Hematopoietic multipotent progenitor cell treated with erythropoietin and hydrocortisone succinate and interleukin-3 and kit ligand, for 15 days (in vitro differentiated cells): ENCODE results near the gene CCL5.

ENCODE experiments used
- DNase-seq: peaks from one replicate; pipeline ENCODE4 v3.0.0-alpha.2; 2015; ENCODE audit warnings: low spot score

Gene CCL5

DNA sequence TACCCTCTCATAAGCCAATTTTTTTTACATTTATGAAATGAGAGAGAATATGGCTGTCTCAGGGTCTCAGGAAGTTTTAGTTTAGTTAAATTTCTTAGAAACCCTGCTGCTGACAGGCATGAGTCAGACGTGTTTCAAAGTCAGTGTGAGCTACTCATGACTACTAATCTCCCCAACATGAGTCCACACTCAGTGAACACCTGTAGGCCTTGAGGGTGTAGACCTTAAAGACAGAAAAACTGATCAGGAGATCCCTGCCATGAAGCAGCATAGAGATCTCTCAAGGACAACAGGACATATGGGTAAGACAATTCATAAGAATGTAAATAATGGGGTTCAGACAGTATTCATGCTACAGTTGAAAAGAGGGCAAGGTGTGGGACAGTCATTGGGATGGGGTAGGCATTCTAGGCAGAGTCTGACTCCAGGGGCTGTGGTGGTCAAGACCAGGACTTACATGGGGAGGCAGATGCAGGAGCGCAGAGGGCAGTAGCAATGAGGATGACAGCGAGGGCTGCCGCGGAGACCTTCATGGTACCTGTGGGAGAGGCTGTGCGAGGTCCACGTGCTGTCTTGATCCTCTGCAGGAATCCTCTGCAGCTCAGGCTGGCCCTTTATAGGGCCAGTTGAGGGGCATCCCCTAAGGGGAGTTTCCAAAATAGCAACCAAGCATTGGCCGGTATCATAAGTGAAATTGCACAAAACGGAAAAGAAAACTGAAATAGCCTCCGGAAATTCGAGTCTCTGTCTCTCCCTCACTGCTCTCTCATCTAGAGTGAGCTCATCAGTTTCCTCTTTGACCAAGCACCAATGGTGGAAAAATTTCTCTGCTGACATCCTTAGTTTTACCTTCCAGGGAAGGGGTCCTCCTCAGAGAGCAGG, at the start of gene CCL5:
Gene CCL5 (minus strand): TSS at position 588 of the 882 bp plus-strand sequence.
- DNase-seq: no peak

- no peak for DNase-seq
These were observed 47.6 kb upstream of the CCL5 start for GRCh38 chr17:35927714-35928113.

- no peak for DNase-seq
These were observed 43.5 kb upstream of the CCL5 start for GRCh38 chr17:35923609-35924114.

DNA sequence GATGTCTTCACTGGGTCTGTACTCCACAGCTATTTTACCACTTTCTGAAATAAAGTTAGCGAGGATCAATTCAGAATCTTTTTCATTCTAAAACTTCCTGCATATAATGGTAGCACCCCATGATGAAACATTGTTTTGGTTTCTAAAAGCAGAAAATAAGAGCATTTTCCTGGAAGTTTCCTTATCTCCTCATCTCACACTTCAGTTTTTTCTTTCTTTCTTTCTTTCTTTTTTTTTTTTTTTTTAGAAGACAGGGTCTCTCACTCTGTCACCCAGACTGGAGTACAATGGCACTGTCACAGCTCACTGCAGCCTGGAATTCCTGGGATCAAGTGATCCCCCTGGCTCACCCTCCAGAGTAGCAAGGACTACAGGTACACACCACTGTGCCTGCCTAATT, 40.1 kb upstream of the CCL5 start:
- DNase-seq: no peak

GRCh38 chr17:35918665-35919064, 38.5 kb upstream of the CCL5 start:
- no peak for DNase-seq

DNA sequence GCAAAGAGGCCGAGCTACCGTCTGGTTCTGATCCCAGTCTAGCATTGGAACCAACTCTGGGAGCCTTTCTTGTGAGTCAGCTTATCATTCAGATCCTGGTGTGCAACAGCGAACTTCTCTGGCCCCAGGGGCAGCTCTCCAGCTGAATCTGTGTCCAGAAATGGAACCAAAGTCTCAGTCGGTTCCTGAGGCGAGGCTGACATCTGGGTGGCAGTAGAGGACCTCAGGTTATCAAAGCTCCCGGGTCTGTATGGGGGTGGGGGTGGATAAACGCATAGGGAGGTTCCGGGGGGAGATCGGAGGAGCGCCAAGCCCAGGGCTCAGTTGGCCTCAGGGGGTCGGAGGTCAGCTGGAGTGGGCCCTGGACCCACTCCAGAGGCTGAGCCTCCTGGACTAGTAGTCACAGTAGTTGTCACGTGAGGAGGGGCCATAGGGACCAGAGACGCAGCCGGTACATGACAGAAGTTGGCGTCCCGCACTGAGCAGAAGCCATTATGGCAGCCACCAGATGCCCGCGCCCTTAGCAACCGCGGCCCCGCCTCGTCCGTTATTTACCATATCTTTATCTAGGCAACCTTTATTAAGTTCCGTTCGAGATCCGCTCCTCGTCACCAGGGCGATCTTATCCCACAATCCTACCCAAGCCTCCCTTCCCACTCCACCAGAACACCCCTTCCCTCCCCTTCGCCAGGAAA, 37.5 kb upstream of the CCL5 start:
- DNase-seq: no peak

GRCh38 chr17:35915153-35915964, 35.2 kb upstream of the CCL5 start:
- no peak for DNase-seq

DNA sequence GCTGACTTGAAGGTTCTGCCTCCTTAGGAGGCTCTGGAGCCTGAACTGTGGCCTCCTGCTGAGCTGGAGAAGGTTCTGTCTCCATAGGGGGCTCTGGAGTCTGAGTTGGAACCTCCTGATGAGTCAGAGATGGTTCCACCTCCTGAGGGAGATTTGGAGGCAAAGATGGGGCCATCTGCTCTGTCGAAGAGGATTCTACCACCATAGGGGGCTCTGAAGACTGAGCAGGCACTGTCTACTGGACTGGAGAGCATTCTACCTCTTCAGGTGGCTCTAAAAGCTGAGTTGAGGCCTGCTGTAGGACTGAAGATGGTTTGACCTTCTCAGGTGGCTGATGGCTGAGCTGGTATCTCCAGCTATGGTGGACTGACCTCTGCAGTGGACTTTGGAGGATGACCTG, 34.2 kb upstream of the CCL5 start:
- DNase-seq: no peak

DNA sequence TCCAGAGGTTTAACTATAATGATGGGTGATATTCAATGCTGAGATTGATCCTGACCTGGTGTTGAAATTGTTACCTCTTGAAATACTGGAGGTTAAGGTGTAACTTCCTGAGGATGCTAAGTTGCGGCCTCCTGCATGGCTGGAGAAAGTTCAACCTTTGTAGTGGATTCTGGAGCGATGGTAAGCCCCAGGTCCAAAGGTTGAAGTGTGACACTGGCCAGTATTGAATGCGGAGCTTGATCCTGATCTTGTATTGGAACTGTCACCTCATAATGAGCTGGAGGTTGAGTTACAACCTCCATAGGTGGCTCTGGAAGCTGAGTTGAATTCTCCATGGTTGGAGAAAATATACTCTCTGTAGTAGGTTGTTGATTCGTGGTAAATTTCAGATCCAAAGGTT, 33.4 kb upstream of the CCL5 start:
- DNase-seq: no peak

DNA sequence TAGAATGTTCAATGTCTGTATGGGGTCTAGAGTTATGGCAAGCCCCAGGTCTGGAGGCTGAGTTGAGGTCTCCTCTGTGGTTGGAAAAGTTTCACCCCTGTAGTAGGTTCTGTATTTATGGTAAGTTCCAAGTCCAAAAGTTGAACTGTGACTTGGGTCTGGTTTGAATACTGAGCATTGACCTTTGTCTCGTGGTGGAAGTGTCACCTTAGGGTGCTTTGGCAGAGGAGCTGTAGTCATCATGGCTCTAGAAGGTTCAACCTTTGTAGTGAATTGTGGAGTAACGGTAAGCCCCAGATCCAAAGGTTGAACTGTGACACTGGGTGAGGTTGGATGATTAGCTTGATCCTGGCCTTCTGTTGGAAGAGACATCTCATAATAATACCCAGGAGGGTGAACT, 32.8 kb upstream of the CCL5 start:
- no peak for DNase-seq

- no peak for DNase-seq
These were observed 32.3 kb upstream of the CCL5 start for GRCh38 chr17:35912339-35912912.

- no peak for DNase-seq
These were observed 29.2 kb upstream of the CCL5 start for GRCh38 chr17:35909408-35909807.

- DNase-seq: no peak
These were observed 27.5 kb upstream of the CCL5 start for GRCh38 chr17:35907691-35908090.

- no peak for DNase-seq
These were observed 26.9 kb upstream of the CCL5 start for GRCh38 chr17:35906926-35907637.

DNA sequence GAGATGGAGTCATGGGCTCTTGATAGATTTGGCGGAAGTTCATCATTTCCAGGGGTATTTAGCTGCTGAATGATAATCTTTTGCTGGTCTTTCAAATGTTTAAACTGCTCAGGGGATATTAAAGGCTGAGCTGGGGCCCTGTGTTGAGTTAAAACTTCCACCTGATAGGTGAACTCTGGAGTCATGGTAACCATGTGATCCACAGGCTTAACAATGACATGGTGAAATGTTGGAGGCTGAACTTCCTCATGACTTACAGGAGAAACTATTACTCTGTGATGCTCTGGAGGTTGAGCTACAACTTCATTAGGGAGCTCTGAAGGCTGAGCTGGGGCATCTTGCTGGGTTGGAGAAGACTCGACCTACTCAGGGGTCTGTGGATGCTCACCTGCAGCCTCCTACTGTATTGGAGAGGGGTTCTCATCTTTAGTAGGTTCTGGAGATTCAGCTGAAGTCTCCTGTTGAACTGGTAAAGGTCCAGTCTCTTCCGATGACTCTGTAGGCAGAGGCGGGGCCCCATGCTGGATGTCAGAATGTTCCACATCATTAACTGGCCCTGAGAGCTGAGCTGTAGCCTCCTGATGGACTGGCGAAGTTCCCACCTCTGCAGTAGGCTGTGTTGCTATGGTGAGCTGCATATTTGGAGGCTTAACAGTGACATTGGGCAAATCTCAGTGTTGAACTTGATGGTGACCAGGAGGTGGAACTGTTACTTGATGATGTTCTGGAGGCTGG, 26.2 kb upstream of the CCL5 start:
- no peak for DNase-seq

DNA sequence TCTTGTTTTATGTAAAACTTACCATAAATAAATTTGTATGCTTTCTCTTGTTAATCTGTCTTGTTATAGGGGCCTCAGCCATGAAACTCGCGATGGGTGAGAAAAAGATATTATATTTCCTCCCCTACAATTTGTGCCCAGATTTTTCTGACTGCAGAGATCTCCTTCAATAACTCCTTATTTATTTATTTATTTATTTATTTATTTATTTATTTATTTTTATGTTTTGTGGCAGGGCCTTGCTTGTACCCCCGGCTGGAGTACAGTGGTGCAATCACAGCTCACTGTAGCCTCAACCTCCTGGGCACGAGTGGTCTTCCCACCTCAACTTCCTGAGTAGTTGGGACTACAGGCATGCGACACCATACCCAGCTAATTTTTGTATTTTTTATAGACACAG, 23.3 kb upstream of the CCL5 start:
- no peak for DNase-seq

- no peak for DNase-seq
These were observed 21.5 kb upstream of the CCL5 start for GRCh38 chr17:35901631-35902175.

DNA sequence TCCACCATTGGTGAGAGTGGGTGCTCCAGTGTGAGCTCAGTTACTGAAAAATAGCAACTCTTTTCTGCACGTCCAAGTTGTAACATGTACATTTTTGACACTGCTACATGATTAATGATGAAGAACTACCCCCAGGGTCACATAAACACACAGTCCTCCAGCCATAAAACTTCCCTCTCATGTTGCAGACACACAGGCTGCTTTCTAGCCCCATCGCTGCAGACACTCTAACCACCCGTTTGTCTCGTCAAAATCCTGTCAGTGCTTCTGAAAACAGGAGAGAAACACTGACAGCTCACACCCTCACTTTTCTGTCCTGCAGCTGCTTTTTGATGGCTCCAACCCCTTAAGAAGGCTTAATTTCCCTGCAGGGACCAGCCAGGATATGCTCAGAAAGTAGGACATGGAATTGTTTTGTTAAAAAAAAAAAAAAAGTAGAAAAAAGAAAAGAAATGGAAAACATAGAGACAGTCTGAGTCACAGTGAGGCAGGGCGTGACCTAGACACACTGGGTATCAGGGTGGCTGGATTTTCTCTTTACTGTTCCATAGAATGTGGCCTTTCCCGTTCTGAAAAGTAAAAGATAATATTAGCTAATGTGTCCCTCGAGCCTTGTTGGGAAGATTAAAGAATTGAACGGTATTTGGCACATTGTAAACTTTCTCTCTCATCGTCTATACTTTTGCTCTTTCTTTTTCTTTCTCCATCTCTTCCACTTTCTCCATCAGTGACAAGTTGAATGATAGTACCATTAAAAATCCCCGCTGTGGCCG, 20.7 kb upstream of the CCL5 start:
- DNase-seq: no peak

DNA sequence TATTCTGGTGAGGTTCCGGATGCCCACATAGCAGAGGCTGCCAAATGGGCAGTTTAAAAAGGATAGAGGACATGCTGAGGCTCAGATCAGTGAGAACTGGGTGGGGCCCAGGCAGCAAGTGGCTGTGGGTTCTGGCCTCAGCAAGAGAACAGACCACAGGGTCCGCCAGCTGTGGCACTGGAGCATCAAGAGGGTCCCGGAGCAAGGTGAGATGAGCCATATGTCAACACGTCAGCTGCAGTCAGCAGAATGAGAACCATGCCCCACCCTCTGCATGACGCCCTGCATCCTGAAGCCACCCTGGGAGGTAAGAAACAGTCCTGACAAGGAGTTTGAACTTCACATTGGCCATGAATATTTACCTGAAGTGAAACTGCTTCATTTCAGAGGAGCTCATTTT, 20.1 kb upstream of the CCL5 start:
- no peak for DNase-seq
